ENCODE measurements around the gene MYO5B.

MYO5B gene

DNA sequence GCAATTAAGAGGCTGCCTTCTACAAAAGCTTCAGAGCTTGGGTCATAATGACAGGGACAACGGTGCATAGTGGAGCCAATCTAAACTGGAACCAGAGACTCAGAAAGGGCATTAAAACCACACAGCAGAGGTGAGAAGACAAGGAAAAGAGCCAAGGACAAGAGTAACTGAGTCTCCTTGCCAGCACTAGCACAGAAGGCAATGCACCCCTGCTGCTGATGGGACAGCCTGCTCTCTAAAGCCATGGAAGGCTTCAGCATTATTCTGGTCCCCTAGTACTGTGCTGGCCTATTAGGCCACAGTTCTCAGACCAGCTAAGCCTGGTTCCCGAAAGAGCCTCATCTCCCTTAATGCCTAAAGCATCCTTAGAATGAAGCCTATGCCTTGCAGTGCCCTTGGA is 15.5 kb downstream of the MYO5B start:
- DNase-seq (ENCODE audit: low read depth): no peak
- TF ChIP-seq, protein P1, sequence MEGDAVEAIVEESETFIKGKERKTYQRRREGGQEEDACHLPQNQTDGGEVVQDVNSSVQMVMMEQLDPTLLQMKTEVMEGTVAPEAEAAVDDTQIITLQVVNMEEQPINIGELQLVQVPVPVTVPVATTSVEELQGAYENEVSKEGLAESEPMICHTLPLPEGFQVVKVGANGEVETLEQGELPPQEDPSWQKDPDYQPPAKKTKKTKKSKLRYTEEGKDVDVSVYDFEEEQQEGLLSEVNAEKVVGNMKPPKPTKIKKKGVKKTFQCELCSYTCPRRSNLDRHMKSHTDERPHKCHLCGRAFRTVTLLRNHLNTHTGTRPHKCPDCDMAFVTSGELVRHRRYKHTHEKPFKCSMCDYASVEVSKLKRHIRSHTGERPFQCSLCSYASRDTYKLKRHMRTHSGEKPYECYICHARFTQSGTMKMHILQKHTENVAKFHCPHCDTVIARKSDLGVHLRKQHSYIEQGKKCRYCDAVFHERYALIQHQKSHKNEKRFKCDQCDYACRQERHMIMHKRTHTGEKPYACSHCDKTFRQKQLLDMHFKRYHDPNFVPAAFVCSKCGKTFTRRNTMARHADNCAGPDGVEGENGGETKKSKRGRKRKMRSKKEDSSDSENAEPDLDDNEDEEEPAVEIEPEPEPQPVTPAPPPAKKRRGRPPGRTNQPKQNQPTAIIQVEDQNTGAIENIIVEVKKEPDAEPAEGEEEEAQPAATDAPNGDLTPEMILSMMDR (IDR thresholded peaks at IDR 0.05; ENCODE audit: insufficient read depth, low read depth, low read length, missing control alignments): no peak
- H3K4me3 ChIP-seq (ENCODE audit: low read depth, low read length): no peak overlapping the region

DNA sequence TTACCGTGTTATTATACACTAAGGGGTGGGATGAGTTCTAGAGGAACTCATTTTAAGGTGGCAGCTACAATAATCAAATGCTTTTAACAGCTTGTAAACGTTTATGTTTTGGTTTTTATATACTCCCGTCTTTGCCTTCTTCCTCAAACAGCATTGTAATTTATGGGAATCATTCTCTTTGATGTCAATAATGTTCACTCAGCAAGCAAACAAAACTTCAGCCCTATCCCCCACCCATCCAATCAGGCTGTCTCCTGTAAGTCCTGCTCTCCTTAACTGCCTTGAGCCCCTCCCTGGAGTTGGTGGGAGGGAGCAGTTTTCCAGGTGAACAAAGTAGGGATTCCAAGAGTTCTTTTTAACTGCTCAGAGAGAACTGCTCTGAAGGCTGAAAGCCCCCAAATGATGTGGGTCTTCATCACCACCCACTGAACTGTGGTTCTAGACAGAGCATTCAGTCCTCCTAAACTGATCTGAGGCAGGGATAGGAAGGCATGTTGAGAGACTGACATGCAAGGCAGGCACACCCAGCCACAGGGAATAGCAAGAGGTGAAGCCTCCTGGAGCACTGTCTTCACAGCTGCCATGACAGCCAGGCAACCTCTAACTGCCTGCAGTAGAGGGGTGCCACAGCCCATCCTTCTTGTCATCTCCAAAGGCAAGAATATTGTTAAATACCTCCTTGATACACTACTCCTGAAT is 17.5 kb downstream of the MYO5B start:
- TF ChIP-seq, protein P1 (IDR thresholded peaks at IDR 0.05; ENCODE audit: insufficient read depth, low read depth, low read length, missing control alignments): no peak
- no peak for DNase-seq (ENCODE audit: low read depth)
- no peak overlapping the region for H3K4me3 ChIP-seq (ENCODE audit: low read depth, low read length)

DNA sequence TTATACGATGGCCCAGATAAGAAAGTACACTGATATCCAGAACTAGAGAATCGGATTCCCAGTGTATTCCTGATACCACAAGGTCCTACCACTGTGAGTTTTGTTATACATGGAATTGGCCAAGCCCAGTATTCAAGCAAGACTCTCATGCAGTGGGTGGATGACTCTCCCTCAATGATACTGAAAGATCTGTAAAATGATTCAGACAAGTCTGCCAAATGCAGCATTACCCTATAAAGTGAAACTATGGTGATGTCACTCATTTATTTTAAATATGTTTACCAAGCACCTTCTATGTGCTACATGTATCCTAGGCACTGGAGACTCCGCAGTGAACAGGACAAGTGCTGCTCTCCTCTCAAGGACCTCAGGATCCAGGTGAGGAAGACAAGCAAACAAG is 22.6 kb downstream of the MYO5B start:
- H3K4me3 ChIP-seq (ENCODE audit: low read depth, low read length): no peak overlapping the region
- TF ChIP-seq, protein P1 (IDR thresholded peaks at IDR 0.05; ENCODE audit: insufficient read depth, low read depth, low read length, missing control alignments): no peak
- no peak for DNase-seq (ENCODE audit: low read depth)

DNA sequence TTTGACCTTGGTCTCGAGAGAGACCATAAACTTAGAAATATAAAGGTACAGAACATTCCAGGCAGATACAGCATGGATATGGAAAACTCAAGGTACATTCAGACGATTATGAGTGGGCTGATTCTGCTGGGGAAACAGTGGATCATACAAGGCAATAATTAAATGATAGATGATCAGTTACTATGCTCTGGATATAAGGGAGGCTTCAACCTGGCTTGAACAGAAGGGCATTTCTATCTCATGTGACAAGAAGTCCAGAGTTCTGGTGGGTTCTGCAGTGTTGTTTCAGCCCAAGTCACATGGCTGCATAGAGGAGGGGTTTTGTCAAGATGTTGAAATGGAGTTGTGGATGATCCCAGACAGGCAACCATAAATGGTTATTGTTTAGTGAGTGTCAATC is 23.5 kb downstream of the MYO5B start:
- TF ChIP-seq, protein P1 (IDR thresholded peaks at IDR 0.05; ENCODE audit: insufficient read depth, low read depth, low read length, missing control alignments): no peak
- H3K4me3 ChIP-seq (ENCODE audit: low read depth, low read length): no peak overlapping the region
- no peak for DNase-seq (ENCODE audit: low read depth)

DNA sequence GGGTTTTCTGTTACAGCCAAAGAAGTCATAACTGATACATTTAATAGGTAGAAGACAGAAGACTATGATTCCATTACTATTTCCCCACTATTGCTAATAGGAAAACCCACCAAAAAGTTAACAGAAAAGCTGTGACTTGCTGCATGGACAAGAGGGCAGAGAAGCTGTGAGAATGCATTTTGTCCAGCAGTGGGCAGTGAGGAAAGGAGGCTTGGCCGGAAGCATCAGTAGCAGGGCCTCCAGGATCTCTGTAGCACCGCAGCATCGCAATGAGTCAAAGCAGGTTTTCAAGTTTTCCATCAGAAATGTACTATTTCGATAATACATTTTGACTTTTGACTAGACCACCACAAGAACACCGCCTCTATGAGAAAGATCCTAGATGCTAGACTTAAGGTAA is 24.9 kb downstream of the MYO5B start:
- DNase-seq (ENCODE audit: low read depth): no peak
- TF ChIP-seq, protein P1 (IDR thresholded peaks at IDR 0.05; ENCODE audit: insufficient read depth, low read depth, low read length, missing control alignments): no peak
- H3K4me3 ChIP-seq (ENCODE audit: low read depth, low read length): no peak overlapping the region

DNA sequence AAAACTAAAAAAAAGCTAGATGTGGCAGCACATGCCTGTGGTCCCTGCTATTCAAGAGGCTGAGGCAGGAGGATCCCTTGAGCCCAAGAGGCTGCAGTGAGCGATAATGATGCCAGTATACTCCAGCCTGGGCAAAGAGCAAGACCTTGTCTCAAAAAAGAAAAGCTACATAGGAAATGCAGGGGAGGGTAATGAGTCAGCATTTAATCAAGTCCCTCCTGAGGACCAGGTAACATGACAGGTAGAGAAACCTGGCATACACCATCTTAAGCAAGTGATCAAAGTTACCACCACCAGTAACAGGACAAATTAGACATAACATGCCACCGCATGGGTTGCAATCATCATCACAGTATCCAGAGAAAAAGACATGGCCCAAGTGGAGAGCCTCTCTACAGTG is 25.8 kb downstream of the MYO5B start:
- TF ChIP-seq, protein P1 (IDR thresholded peaks at IDR 0.05; ENCODE audit: insufficient read depth, low read depth, low read length, missing control alignments): no peak
- no peak overlapping the region for H3K4me3 ChIP-seq (ENCODE audit: low read depth, low read length)
- no peak for DNase-seq (ENCODE audit: low read depth)

DNA sequence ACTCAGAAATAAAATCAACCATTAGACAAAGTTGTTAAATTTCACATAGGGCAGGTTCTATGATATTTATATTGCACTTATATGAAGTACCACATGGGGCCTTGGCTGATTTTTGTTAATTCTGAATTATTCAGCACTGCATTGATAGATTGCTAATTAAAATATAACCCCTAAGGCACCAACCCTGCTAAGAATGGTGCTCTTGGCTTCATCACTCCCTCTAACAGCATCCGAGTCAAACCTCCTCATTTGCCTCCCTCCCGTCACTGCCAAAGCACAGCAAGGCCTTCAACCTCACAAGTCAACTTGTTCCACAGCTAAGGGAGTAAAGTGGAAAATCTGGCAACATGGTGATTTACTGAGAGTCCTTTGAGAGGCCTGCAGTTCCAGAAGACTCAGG is 27.0 kb downstream of the MYO5B start:
- TF ChIP-seq, protein P1 (IDR thresholded peaks at IDR 0.05; ENCODE audit: insufficient read depth, low read depth, low read length, missing control alignments): no peak
- H3K4me3 ChIP-seq (ENCODE audit: low read depth, low read length): no peak overlapping the region
- no peak for DNase-seq (ENCODE audit: low read depth)
